Activated CD8-positive, alpha-beta memory T cell treated with anti-CD3 and anti-CD28 coated beads, Interleukin-2, amount 10 ng/mL, durations not matched to agents 7 days and 5 days (primary cell): ENCODE results near the gene INAFM1. TPM values are rescaled to one million over a fixed set of nuclear protein-coding genes. Genes with fewer than 3 reads are reported as not detected.
A peak's percentile ranks its signal among the peaks of the same experiment; 100 is the strongest.
"Not testable (repeated sequence)": the region's sequence is repeated elsewhere in the genome, so short reads cannot be mapped to it uniquely, and the experiment has no call there.

Experiments used
- ATAC-seq: fragments of 150-1000 bp; cut with Tn5 transposase; one replicate; pipeline ENCODE4 v1.10.0; 2021; ENCODE audit warnings: moderate library complexity
- CTCF ChIA-PET: fragments of 350-600 bp; sonication (Branson Sonifier 250); formaldehyde crosslinking; loops from one replicate; lab custom pipeline; 2021; ENCODE audit warnings: antibody characterized with exemption; lab: Charles Lee
- DNase-seq: peaks from one replicate; pipeline ENCODE4 v3.0.0-alpha.2; 2020
- H3K27ac Mint-ChIP-seq: one replicate; pipeline ENCODE4 v1.8.0; 2021; ENCODE audit warnings: mild to moderate bottlenecking, mixed read lengths
- H3K27me3 Mint-ChIP-seq: one replicate; pipeline ENCODE4 v1.8.0; 2021; ENCODE audit warnings: mixed read lengths
- H3K36me3 Mint-ChIP-seq: one replicate; pipeline ENCODE4 v1.8.0; 2021; ENCODE audit warnings: mild to moderate bottlenecking, mixed read lengths
- H3K4me1 Mint-ChIP-seq: one replicate; pipeline ENCODE4 v1.8.0; 2021; ENCODE audit warnings: mixed read lengths
- H3K4me3 Mint-ChIP-seq: one replicate; pipeline ENCODE4 v1.8.0; 2021; ENCODE audit warnings: mild to moderate bottlenecking, moderate library complexity, mixed read lengths
- H3K9me3 Mint-ChIP-seq: one replicate; pipeline ENCODE4 v1.8.0; 2022; ENCODE audit warnings: low read depth, mixed read lengths
- total RNA-seq, 2 experiments: library from RNA; stranded (reverse); gene quantifications; one replicate each; pipeline ENCODE4 v1.2.3, GENCODE V29; 2021

INAFM1 gene
- total RNA-seq, 2 experiments from 2014 or later: 7.6 to 14.5 TPM

DNA sequence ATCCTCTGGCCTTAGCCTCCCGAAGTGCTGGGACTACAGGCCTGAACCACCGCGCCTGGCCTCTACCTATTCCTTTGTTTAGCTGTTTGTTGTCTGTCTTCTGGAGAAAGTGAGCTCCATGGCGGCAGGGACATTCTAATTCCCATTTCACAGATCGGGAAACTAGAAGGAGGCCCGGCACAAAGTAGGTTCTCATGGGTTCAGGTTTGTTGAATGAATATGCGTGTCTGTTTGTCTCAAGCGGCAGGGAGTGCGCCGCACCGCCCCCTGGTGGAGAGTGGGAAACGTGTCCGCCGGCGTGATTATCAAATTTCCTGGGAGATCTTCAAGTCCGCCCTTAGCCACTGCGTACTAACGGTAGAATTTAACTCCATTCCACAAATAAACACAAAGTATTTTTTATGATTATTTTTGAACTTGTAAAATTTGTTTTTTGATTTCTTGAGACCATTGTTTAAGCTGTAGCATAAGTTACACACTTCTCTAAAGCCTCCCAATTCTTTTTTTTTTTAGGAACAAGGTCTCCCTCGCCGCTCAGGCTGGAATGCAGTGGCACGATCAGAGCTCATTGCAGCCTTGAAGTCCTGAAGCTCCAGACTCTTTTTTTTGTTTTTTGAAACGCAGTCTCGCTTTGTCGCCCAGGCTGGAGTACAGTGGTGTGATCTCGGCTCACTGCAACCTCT lies 27.2 kb upstream of the INAFM1 start:
- Mint-ChIP-seq H3K36me3 (no peaks in the 10 kb centered on the region), H3K4me3 (no peak overlapping the region), H3K4me1 (peaks cover 30% of the 10 kb centered on the region), H3K9me3 (no peaks in the 10 kb centered on the region), H3K27me3 (no peaks in the 10 kb centered on the region), H3K27ac (peak overlapping the region; percentile 57)
- CTCF ChIA-PET: interaction anchor here (0.6 to 8.9 kb wide), 32 partner anchors 7 to 388 kb away, joined by 3 to 466 read pairs (median 4); partner anchors contain the start of genes CCDC9, INAFM1, SAE1 and ZC3H4
- no peak for ATAC-seq
- peak; percentile 86 for DNase-seq

DNA sequence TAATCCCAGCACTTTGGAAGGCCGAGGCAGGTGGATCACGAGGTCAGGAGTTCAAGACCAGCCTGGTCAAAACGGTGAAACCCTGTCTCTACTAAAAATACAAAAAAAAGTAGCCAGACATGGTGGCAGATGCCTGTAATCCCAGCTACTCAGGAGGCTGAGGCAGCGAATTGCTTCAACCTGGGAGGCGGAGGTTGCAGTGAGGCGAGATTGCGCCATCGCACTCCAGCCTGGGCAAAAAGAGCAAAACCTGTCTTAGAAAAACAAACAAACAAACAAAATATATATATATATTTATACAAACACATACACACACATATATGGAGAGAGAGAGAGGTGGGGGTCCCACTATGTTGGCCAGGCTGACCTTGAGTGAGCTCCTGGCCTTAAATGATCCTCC lies 21.7 kb upstream of the INAFM1 start:
- not testable (repeated sequence) for H3K9me3 Mint-ChIP-seq, H3K4me3 Mint-ChIP-seq, H3K27me3 Mint-ChIP-seq, DNase-seq, ATAC-seq, H3K27ac Mint-ChIP-seq, H3K36me3 Mint-ChIP-seq
- H3K4me1 Mint-ChIP-seq: peaks cover 20% of the 10 kb centered on the region
- CTCF ChIA-PET: interaction anchor here (1.1 to 5.2 kb wide), 3 partner anchors 7 to 42 kb away, joined by 3 to 106 read pairs (median 7); no protein-coding TSS in a partner anchor

DNA sequence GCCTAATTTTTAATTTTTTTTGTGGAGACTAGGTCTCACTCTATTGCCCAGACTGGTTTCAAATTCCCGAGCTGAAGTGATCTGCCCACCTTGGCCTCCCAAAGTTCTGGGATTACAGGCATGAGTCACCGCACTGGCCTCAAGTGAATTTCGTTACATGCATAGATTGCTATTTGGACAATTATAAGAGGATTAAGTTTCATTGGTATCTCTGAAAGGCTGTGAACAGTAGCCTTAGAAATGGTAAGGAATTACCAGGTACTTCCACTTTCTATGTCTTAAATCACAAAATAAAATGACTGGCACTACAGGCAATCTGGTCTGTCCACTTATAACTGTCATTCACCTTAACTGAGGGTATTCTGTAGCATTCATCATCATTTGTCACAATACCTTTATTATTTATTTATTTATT lies 21.2 kb upstream of the INAFM1 start:
- Mint-ChIP-seq H3K27ac (no peak overlapping the region), H3K27me3 (no peaks in the 10 kb centered on the region), H3K4me3 (no peak overlapping the region), H3K36me3 (no peaks in the 10 kb centered on the region), H3K4me1 (peaks cover 24% of the 10 kb centered on the region), H3K9me3 (no peaks in the 10 kb centered on the region)
- DNase-seq: no peak
- no peak for ATAC-seq
- CTCF ChIA-PET: interaction anchor here (1.1 to 5.2 kb wide), 3 partner anchors 7 to 43 kb away, joined by 3 to 106 read pairs (median 7); no protein-coding TSS in a partner anchor

DNA sequence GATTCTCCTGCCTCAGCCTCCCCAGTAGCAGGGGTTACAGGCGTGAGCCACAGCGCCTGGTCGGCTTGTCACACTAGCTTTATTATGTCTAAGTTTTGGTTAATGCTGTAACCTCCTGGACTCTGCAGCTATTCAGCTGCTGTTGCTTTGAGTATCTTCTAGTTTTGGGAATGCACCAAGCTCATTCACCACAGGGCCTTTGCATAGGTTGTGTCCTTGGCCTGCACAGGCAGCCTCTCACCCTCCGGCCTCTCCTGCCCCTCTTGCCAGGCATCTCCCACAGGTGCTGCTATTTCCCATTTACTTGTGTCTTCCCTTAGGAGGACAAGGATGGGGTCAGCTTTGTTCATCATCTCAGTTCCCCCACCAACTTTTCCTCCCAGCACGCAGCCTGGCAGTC lies 20.7 kb upstream of the INAFM1 start:
- H3K36me3 Mint-ChIP-seq: peaks cover 3% of the 10 kb centered on the region
- CTCF ChIA-PET: interaction anchor here (1.6 to 5.2 kb wide), 2 partner anchors 8 to 43 kb away, joined by 7 to 106 read pairs; no protein-coding TSS in a partner anchor
- no peak overlapping the region for H3K4me3 Mint-ChIP-seq

DNA sequence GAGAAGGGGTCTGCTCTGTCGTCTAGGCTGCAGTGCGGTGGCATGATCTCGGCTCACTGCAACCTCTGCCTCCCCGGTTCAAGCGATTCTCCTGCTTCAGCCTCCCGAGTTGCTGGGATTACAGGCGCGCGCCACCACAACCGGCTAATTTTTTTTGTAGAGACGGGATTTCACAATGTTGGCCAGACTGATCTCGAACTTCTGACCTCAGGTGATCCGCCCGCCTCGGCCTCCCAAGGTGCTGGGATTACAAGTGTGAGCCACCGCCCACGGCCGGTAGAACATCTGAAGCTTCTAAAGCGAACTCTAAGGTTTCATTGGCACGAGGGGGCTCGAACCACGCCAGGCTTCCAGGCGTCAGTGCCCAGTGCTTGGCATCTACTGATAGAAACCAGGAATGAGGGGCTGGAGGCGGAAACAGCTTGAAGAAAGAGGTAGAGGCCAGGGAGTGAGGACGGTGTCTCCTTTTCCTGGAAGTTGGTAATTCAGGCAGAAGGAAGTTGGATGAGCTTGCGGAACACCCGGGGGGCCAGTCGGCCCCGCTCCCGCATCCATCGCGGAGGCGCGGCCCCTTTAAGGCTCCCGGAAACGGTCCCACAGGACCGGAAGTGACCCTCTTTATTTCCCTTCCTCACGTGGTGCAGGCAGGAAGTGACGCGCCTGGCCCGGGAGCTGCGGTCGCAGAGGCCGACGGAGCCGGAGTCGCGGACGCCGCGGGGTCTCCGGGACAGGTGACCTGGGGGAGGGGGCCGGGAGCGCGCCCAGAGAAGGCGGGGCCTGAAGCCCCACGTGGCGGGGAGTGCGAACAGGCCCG lies 18.6 kb upstream of the INAFM1 start, which contains the start of gene CCDC9:
Gene CCDC9, plus strand, starts transcription at position 647 of the 814 bp plus-strand sequence. CDS start 1,876 bp downstream, outside the sequence.
- H3K27ac Mint-ChIP-seq: peak within 1 kb of the TSS; percentile 92
- CTCF ChIA-PET: interaction anchor here (0.7 to 5.2 kb wide), 12 partner anchors 10 to 861 kb away, joined by 3 to 106 read pairs (median 4); partner anchors contain the start of genes INAFM1 and SAE1
- no peaks in the 10 kb centered on the region for H3K27me3 Mint-ChIP-seq
- ATAC-seq (no peak), DNase-seq (peak; percentile 98)
- peak within 1 kb of the TSS; percentile 85 for H3K4me3 Mint-ChIP-seq
- peaks cover 15% of the 10 kb centered on the region for H3K36me3 Mint-ChIP-seq
- H3K9me3 Mint-ChIP-seq: no peaks in the 10 kb centered on the region
- peaks cover 23% of the 10 kb centered on the region for H3K4me1 Mint-ChIP-seq

More for the DNA sequence above, 20.7 kb upstream of the INAFM1 start:
- Mint-ChIP-seq H3K27ac (no peak overlapping the region), H3K27me3 (no peaks in the 10 kb centered on the region), H3K4me1 (peaks cover 27% of the 10 kb centered on the region), H3K9me3 (no peaks in the 10 kb centered on the region)
- no peak for ATAC-seq
- no peak for DNase-seq

DNA sequence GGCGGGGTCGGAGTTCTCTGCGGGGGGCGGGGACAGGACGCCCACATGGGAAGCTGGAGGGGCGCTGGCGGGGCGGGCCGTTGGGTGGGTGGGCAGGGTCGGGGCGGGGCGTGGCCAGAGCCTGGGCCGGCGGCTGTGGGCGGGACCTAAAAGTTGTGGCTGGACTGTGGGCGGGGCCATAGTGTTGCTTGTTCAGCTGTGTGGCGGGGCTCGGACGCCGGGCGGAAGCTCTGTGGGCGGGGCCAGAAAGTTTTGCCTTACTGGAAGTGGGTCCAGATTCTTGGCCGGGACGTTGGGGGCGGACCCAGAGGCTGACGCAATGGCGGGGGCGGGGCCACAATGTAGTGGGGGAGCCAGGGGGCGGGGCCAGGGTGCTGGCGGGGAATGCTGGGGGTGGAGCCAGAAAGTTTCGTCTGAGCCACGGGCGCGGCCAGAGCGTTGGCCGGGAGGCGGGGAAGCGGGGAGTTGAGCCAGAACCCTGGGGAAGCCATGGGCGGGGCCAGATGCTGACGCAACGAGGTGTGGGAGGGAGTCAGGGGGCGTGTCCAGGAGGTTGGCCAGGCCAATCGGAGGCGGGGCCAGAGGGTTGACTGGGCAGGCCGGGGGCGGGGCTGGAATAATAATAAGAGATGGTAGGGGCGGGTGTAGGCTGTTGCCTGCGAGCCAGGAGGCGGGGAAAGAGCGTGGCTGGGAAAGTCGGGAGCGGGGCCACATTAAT lies 17.8 kb upstream of the INAFM1 start:
- peak; percentile 89 for ATAC-seq
- Mint-ChIP-seq H3K4me3 (peak overlapping the region; percentile 85), H3K27ac (peak overlapping the region; percentile 92), H3K9me3 (no peaks in the 10 kb centered on the region), H3K36me3 (peaks cover 19% of the 10 kb centered on the region), H3K27me3 (no peaks in the 10 kb centered on the region), H3K4me1 (peaks cover 24% of the 10 kb centered on the region)
- DNase-seq: peak; percentile 100
- CTCF ChIA-PET: interaction anchor here (0.9 to 5.2 kb wide), 12 partner anchors 11 to 862 kb away, joined by 3 to 106 read pairs (median 4); partner anchors contain the start of genes DHX34, INAFM1 and SAE1

DNA sequence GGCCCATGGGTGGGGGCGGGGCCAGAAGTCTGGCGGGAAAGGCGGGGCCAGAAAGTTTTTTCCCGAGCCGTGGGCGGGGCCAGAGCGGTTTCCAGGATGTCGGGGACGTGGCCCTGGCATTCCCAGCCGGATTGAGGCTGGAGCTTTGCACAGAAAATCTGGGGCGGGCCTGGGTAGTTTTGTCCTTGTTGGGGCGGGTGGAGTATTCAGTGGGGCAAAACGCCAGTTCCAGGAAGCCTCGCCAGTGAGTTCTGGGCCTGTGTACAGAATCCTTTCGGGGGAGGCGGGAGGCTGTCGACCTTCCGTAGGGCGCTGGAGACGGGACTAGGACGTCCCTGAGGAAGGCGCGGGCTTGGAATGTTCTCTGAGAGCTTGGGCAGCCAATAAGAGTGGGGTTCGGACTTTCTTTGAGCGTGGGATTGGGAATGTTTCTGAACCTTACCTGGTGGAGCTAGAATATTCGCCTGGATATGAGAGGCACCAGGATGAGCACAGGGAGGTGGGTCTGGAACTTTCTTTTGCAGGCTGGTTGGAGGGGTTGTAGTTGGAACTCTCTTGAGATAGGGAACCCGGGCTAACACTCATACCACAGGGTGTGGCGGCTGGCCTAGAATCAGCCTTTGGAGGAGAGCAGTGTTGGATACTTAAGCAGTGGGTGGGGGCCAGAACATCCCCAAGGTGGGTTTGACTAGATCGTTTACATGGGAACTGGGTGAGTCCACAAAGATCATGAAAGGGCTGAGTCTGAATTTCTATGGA lies 17.1 kb upstream of the INAFM1 start:
- peaks cover 27% of the 10 kb centered on the region for H3K4me1 Mint-ChIP-seq
- CTCF ChIA-PET: interaction anchor here (0.9 to 5.2 kb wide), 9 partner anchors 12 to 245 kb away, joined by 3 to 106 read pairs (median 5); partner anchors contain the start of genes DHX34, INAFM1 and SAE1
- peaks cover 24% of the 10 kb centered on the region for H3K36me3 Mint-ChIP-seq
- DNase-seq (peak; percentile 49), ATAC-seq (peak; percentile 2)
- H3K4me3 Mint-ChIP-seq: peak overlapping the region; percentile 85
- no peaks in the 10 kb centered on the region for H3K27me3 Mint-ChIP-seq
- peak overlapping the region; percentile 92 for H3K27ac Mint-ChIP-seq
- no peaks in the 10 kb centered on the region for H3K9me3 Mint-ChIP-seq

DNA sequence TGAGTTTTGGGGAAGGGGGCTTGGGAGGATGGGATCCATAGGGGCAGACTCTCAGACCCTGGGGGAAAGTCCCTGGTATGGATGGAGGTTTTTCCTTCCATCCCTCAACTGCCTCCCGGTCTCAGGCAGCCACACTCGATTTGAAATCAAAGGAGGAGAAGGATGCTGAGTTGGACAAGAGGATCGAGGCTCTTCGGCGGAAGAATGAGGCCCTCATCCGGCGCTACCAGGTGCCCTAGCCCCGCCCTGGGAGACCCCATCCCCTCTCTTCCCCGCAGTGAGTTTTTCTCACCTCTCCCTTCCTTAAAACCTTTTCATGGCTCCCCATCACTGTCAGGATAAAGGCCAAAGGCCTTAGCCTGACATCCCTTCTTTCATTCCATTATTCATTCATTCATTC lies 16.3 kb upstream of the INAFM1 start:
- peak overlapping the region; percentile 85 for H3K4me3 Mint-ChIP-seq
- H3K4me1 Mint-ChIP-seq: peaks cover 28% of the 10 kb centered on the region
- ATAC-seq: no peak
- no peak for DNase-seq
- peak overlapping the region; percentile 7 for H3K27ac Mint-ChIP-seq
- peaks cover 29% of the 10 kb centered on the region for H3K36me3 Mint-ChIP-seq
- H3K27me3 Mint-ChIP-seq: no peaks in the 10 kb centered on the region
- CTCF ChIA-PET: interaction anchor here (1.1 to 1.5 kb wide), 2 partner anchors 14 to 16 kb away, joined by 4 to 6 read pairs; partner anchors contain the start of gene INAFM1
- H3K9me3 Mint-ChIP-seq: no peaks in the 10 kb centered on the region

GRCh38 chr19:47258895-47259555 lies 15.7 kb upstream of the INAFM1 start:
- ATAC-seq (no peak), DNase-seq (no peak)
- peak overlapping the region; percentile 19 for H3K4me3 Mint-ChIP-seq
- H3K4me1 Mint-ChIP-seq: peaks cover 28% of the 10 kb centered on the region
- H3K27me3 Mint-ChIP-seq: no peaks in the 10 kb centered on the region
- peak overlapping the region; percentile 7 for H3K27ac Mint-ChIP-seq
- no peaks in the 10 kb centered on the region for H3K9me3 Mint-ChIP-seq
- peaks cover 29% of the 10 kb centered on the region for H3K36me3 Mint-ChIP-seq
- CTCF ChIA-PET: interaction anchor here (1.1 to 1.5 kb wide), 2 partner anchors 15 kb away, joined by 4 to 6 read pairs; partner anchors contain the start of gene INAFM1

- CTCF ChIA-PET: interaction anchor here (1.0 to 1.5 kb wide), 4 partner anchors 13 to 50 kb away, joined by 3 to 5 read pairs (median 3); partner anchors contain the start of gene INAFM1
- H3K36me3 Mint-ChIP-seq: peaks cover 37% of the 10 kb centered on the region
- no peaks in the 10 kb centered on the region for H3K27me3 Mint-ChIP-seq
- peaks cover 28% of the 10 kb centered on the region for H3K4me1 Mint-ChIP-seq
- no peak for ATAC-seq
- DNase-seq: no peak
- H3K4me3 Mint-ChIP-seq: no peak overlapping the region
- no peak overlapping the region for H3K27ac Mint-ChIP-seq
- H3K9me3 Mint-ChIP-seq: no peaks in the 10 kb centered on the region
Measured at GRCh38 chr19:47260476-47260875, 14.2 kb upstream of the INAFM1 start.

GRCh38 chr19:47261946-47262793 lies 12.5 kb upstream of the INAFM1 start:
- not testable (repeated sequence) for H3K27me3 Mint-ChIP-seq, ATAC-seq, H3K9me3 Mint-ChIP-seq, H3K4me3 Mint-ChIP-seq, DNase-seq, H3K27ac Mint-ChIP-seq
- CTCF ChIA-PET: interaction anchor here (0.7 to 1.4 kb wide), 3 partner anchors 12 to 52 kb away, joined by 3 to 6 read pairs (median 4); no protein-coding TSS in a partner anchor
- peaks cover 23% of the 10 kb centered on the region for H3K4me1 Mint-ChIP-seq
- H3K36me3 Mint-ChIP-seq: peaks cover 49% of the 10 kb centered on the region
